HEK293 (cell line): Measurements from ENCODE around the gene LRIT1.

Experiments used
- CTCF ChIA-PET: fragments of 350-600 bp; formaldehyde crosslinking; extraction: SDS; loops from one replicate; lab custom pipeline; 2021; ENCODE audit warnings: antibody characterized with exemption; lab: Yijun Ruan, JAX
- POLR2A ChIA-PET: fragments of 300-600 bp; formaldehyde crosslinking; extraction: SDS; loops from one replicate; lab custom pipeline; 2020; ENCODE audit warnings: antibody characterized with exemption, inconsistent platforms; lab: Yijun Ruan, JAX
- H3K27ac ChIP-seq: fragments of 200-500 bp; sonication (Bioruptor generic); 2 replicates; pipeline ENCODE4 v1.5.1; 2014; ENCODE audit warnings: low read depth, low read length, control low read depth, inconsistent platforms; ENCODE audit errors: extremely low read depth
- H3K36me3 ChIP-seq, 2 experiments: fragments of 200-500 bp in 1 of 2; sonication (Bioruptor generic) in 1 of 2; 1 replicate in 1 of 2; 2 replicates in 1 of 2; pipeline ENCODE4 v1.5.1; 2014 to 2017; ENCODE audit warnings: inconsistent platforms in 2 of 2, low read length in 2 of 2; ENCODE audit not compliant: control insufficient read depth in 2 of 2, insufficient read depth in 1 of 2
- H3K4me1 ChIP-seq: fragments of 200-500 bp; sonication (Bioruptor generic); 2 replicates; pipeline ENCODE4 v1.5.1; 2014; ENCODE audit warnings: mild to moderate bottlenecking, low read length, inconsistent platforms; ENCODE audit not compliant: control insufficient read depth, insufficient read depth
- H3K4me3 ChIP-seq: 2 replicates; pipeline ENCODE4 v1.5.1; 2011; ENCODE audit warnings: low read depth, mild to moderate bottlenecking, control low read depth, low read length, moderate library complexity
- H3K9me3 ChIP-seq: fragments of 200-500 bp; sonication (Bioruptor generic); 2 replicates; pipeline ENCODE4 v1.5.1; 2014; ENCODE audit warnings: low read depth, low read length, inconsistent platforms; ENCODE audit not compliant: control insufficient read depth, insufficient read depth
- BCL11A ChIP-seq: fragments of 450-650 bp; formaldehyde crosslinking; IDR thresholded peaks from 2 replicates; pipeline ENCODE4 v1.5.1; 2016; ENCODE audit warnings: low read depth, missing biosample characterization, missing genetic modification characterization
- EGR2 ChIP-seq: fragments of 450-650 bp; formaldehyde crosslinking; IDR thresholded peaks from 2 replicates; pipeline ENCODE4 v1.5.1; 2016; ENCODE audit warnings: low read depth, missing biosample characterization, missing genetic modification characterization
- GLIS1 ChIP-seq: fragments of 450-650 bp; formaldehyde crosslinking; IDR thresholded peaks from 2 replicates; pipeline ENCODE4 v1.5.1; 2016; ENCODE audit warnings: missing biosample characterization, missing genetic modification characterization
- GLIS2 ChIP-seq: fragments of 450-650 bp; formaldehyde crosslinking; IDR thresholded peaks from 2 replicates; pipeline ENCODE4 v1.5.1; 2016; ENCODE audit warnings: missing biosample characterization, missing genetic modification characterization
- KLF16 ChIP-seq: fragments of 450-650 bp; formaldehyde crosslinking; IDR thresholded peaks from 2 replicates; pipeline ENCODE4 v1.5.1; 2017; ENCODE audit warnings: missing biosample characterization, missing genetic modification characterization
- PRDM1 ChIP-seq: fragments of 450-650 bp; formaldehyde crosslinking; IDR thresholded peaks from 2 replicates; pipeline ENCODE4; 2016; ENCODE audit warnings: missing biosample characterization, missing genetic modification characterization
- RBAK ChIP-seq: fragments of 450-650 bp; formaldehyde crosslinking; IDR thresholded peaks from 2 replicates; pipeline ENCODE4 v1.5.1; 2016; ENCODE audit warnings: missing biosample characterization, missing genetic modification characterization
- REPIN1 ChIP-seq: fragments of 450-650 bp; formaldehyde crosslinking; IDR thresholded peaks from 2 replicates; pipeline ENCODE4 v1.5.1; 2017; ENCODE audit warnings: missing biosample characterization, missing genetic modification characterization, low read depth
- SCRT2 ChIP-seq: fragments of 450-650 bp; formaldehyde crosslinking; IDR thresholded peaks from 2 replicates; pipeline ENCODE4 v1.5.1; 2016; ENCODE audit warnings: missing biosample characterization, missing genetic modification characterization
- SETDB1 ChIP-seq: IDR thresholded peaks from one replicate; pipeline ENCODE4 v1.6.1; 2017; ENCODE audit warnings: mild to moderate bottlenecking, low read length, moderate library complexity, mixed read lengths; ENCODE audit not compliant: insufficient read length
- SP7 ChIP-seq: fragments of 450-650 bp; formaldehyde crosslinking; IDR thresholded peaks from 2 replicates; pipeline ENCODE4 v1.5.1; 2016; ENCODE audit warnings: missing biosample characterization, missing genetic modification characterization
- YY1 ChIP-seq: fragments of 450-650 bp; formaldehyde crosslinking; IDR thresholded peaks from 2 replicates; pipeline ENCODE4 v1.5.1; 2018; ENCODE audit warnings: missing biosample characterization, missing genetic modification characterization
- ZBTB1 ChIP-seq: fragments of 450-650 bp; formaldehyde crosslinking; IDR thresholded peaks from 2 replicates; pipeline ENCODE4 v1.5.1; 2016; ENCODE audit warnings: missing biosample characterization, missing genetic modification characterization
- ZBTB17 ChIP-seq: fragments of 450-650 bp; formaldehyde crosslinking; IDR thresholded peaks from 2 replicates; pipeline ENCODE4 v1.5.1; 2016; ENCODE audit warnings: missing biosample characterization, missing genetic modification characterization
- ZEB2 ChIP-seq: fragments of 450-650 bp; formaldehyde crosslinking; IDR thresholded peaks from 2 replicates; pipeline ENCODE4 v1.5.1; 2016; ENCODE audit warnings: missing biosample characterization, missing genetic modification characterization
- ZFHX2 ChIP-seq: fragments of 450-650 bp; formaldehyde crosslinking; conservative IDR thresholded peaks from 2 replicates; pipeline ENCODE4 v1.5.1; 2016; ENCODE audit warnings: missing biosample characterization, missing genetic modification characterization
- ZFP41 ChIP-seq: fragments of 450-650 bp; formaldehyde crosslinking; IDR thresholded peaks from 2 replicates; pipeline ENCODE4 v1.5.1; 2016; ENCODE audit warnings: missing biosample characterization, missing genetic modification characterization, borderline replicate concordance
- ZNF121 ChIP-seq: fragments of 450-650 bp; formaldehyde crosslinking; IDR thresholded peaks from 2 replicates; pipeline ENCODE4 v1.5.1; 2016; ENCODE audit warnings: missing biosample characterization, missing genetic modification characterization
- ZNF2 ChIP-seq: fragments of 450-650 bp; formaldehyde crosslinking; IDR thresholded peaks from 2 replicates; pipeline ENCODE4 v1.5.1; 2016; ENCODE audit warnings: missing biosample characterization, missing genetic modification characterization
- ZNF239 ChIP-seq: fragments of 450-650 bp; formaldehyde crosslinking; IDR thresholded peaks from 2 replicates; pipeline ENCODE4 v1.5.1; 2016; ENCODE audit warnings: missing biosample characterization, missing genetic modification characterization
- ZNF426 ChIP-seq: fragments of 450-650 bp; formaldehyde crosslinking; IDR thresholded peaks from 2 replicates; pipeline ENCODE4 v1.5.1; 2017; ENCODE audit warnings: missing biosample characterization, missing genetic modification characterization, mild to moderate bottlenecking, inconsistent platforms, moderate library complexity
- ZNF521 ChIP-seq: fragments of 450-650 bp; formaldehyde crosslinking; IDR thresholded peaks from 2 replicates; pipeline ENCODE4 v1.5.1; 2017; ENCODE audit warnings: missing biosample characterization, mild to moderate bottlenecking, missing genetic modification characterization
- ZNF571 ChIP-seq: fragments of 450-650 bp; formaldehyde crosslinking; IDR thresholded peaks from 2 replicates; pipeline ENCODE4 v1.5.0; 2017; ENCODE audit warnings: missing biosample characterization, missing genetic modification characterization
- ZNF585B ChIP-seq: fragments of 450-650 bp; formaldehyde crosslinking; IDR thresholded peaks from 2 replicates; pipeline ENCODE4 v1.5.1; 2016; ENCODE audit warnings: missing biosample characterization, missing genetic modification characterization
- ZNF623 ChIP-seq: fragments of 450-650 bp; formaldehyde crosslinking; IDR thresholded peaks from 2 replicates; pipeline ENCODE4 v1.5.1; 2016; ENCODE audit warnings: missing biosample characterization, missing genetic modification characterization
- ZNF629 ChIP-seq: fragments of 450-650 bp; formaldehyde crosslinking; IDR thresholded peaks from 2 replicates; pipeline ENCODE4 v1.5.1; 2017; ENCODE audit warnings: missing biosample characterization, missing genetic modification characterization
- ZNF654 ChIP-seq: fragments of 450-650 bp; formaldehyde crosslinking; IDR thresholded peaks from 2 replicates; pipeline ENCODE4 v1.5.1; 2016; ENCODE audit warnings: low read depth, missing biosample characterization, missing genetic modification characterization
- ZNF660 ChIP-seq: fragments of 450-650 bp; IDR thresholded peaks from 2 replicates; pipeline ENCODE4 v1.5.1; 2018; ENCODE audit warnings: missing biosample characterization, mild to moderate bottlenecking, missing genetic modification characterization
- TF ChIP-seq, protein P1 (sequence below): fragments of 450-650 bp; formaldehyde crosslinking; IDR thresholded peaks from 2 replicates; pipeline ENCODE4 v1.5.1; 2017; ENCODE audit warnings: missing biosample characterization, missing genetic modification characterization
- TF ChIP-seq, protein P2 (sequence below): fragments of 450-650 bp; formaldehyde crosslinking; IDR thresholded peaks from 2 replicates; pipeline ENCODE4 v1.5.1; 2016; ENCODE audit warnings: missing biosample characterization, missing genetic modification characterization

The LRIT1 gene

DNA sequence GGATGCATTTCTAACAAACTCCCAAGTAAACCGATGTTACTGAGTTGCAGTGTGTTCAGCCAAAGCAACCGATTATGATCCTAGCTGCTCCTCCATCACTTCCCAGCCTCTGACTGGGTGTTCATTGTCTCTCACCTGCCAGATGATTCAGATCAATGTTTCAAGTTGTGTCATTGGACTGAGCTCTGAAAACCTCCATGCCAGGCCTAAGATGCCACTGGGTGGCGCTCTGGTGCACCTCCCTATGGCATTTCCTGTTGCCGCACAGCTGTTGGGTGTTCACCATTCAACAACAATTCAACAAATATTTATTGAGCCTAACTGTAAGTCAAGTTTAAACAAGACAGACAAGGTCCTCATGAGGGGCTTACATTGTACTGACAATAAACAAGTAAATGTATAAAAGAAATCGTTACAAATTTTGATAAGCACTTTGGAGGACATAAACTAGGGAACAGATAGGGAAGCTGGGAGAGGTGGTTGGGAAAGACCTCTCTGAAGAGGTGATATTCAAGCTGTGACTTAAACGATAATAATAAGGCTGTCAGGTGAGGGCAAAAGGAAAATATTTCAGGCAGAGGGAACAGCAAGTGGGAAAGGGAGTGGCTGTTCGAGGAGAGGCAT lies 26.3 kb upstream of the LRIT1 start:
- TF ChIP-seq RBAK (tag by site-specific recombination) (no peak), SCRT2 (0 out of 2 replicates have a peak, but pooled peaks have one; percentile 27), ZNF654 (peak; percentile 33)
- no peaks in the 10 kb centered on the region for H3K36me3 ChIP-seq
- POLR2A ChIA-PET, result no interaction called here

DNA sequence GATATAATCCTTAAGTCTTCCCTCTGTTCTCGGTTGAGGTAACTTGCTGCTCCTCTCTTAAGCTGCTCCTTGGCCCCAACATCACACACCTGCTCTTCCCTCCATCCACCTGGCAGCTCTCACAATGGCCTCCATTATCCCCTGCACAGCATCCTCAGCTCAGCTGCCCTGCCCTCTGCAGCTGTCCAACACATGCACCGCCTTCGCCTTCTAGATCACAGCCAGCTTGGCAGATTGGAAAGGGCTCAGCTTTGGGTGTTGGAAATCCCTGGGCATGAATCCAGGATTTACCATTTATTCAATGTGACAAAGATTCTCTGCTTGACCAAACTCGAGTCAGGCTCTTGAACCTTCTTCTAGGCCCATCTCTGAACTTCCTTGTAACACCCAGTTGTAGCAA lies 24.1 kb upstream of the LRIT1 start:
- POLR2A ChIA-PET, result no interaction called here
- TF ChIP-seq ZNF239 (tag by site-specific recombination) (no peak), ZNF521 (no peak), ZNF623 (tag by site-specific recombination) (no peak), ZNF629 (tag by site-specific recombination) (no peak), SP7 (no peak), ZNF654 (no peak), ZEB2 (tag by site-specific recombination) (no peak), ZNF585B (no peak), ZNF571 (tag by site-specific recombination) (no peak), SETDB1 (no peak), RBAK (tag by site-specific recombination) (no peak), BCL11A (no peak), KLF16 (tag by site-specific recombination) (no peak), ZNF426 (no peak), ZFP41 (tag by site-specific recombination) (no peak)
- TF ChIP-seq, protein P1, sequence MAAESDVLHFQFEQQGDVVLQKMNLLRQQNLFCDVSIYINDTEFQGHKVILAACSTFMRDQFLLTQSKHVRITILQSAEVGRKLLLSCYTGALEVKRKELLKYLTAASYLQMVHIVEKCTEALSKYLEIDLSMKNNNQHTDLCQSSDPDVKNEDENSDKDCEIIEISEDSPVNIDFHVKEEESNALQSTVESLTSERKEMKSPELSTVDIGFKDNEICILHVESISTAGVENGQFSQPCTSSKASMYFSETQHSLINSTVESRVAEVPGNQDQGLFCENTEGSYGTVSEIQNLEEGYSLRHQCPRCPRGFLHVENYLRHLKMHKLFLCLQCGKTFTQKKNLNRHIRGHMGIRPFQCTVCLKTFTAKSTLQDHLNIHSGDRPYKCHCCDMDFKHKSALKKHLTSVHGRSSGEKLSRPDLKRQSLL (tag by site-specific recombination), result no peak
- TF ChIP-seq, protein P2, sequence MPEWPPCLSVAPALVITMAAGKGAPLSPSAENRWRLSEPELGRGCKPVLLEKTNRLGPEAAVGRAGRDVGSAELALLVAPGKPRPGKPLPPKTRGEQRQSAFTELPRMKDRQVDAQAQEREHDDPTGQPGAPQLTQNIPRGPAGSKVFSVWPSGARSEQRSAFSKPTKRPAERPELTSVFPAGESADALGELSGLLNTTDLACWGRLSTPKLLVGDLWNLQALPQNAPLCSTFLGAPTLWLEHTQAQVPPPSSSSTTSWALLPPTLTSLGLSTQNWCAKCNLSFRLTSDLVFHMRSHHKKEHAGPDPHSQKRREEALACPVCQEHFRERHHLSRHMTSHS (tag by site-specific recombination), result no peak
- Histone ChIP-seq H3K9me3 (no peaks in the 10 kb centered on the region), H3K4me1 (no peaks in the 10 kb centered on the region), H3K36me3 (no peaks in the 10 kb centered on the region), H3K4me3 (no peak overlapping the region), H3K27ac (no peak overlapping the region)
- CTCF ChIA-PET, result interaction anchor here (0.5 to 11.7 kb wide), 13 partner anchors 14 to 1034 kb away, joined by 3 to 291 read pairs (median 4); no protein-coding TSS in a partner anchor

More for the DNA sequence above, 26.3 kb upstream of the LRIT1 start:
- Histone ChIP-seq H3K4me3 (no peak overlapping the region), H3K9me3 (no peaks in the 10 kb centered on the region), H3K27ac (no peak overlapping the region), H3K4me1 (no peaks in the 10 kb centered on the region)
- CTCF ChIA-PET, result interaction anchor here (0.6 to 11.7 kb wide), 30 partner anchors 8 to 345 kb away, joined by 3 to 291 read pairs (median 4); partner anchors contain the start of gene CCSER2

DNA sequence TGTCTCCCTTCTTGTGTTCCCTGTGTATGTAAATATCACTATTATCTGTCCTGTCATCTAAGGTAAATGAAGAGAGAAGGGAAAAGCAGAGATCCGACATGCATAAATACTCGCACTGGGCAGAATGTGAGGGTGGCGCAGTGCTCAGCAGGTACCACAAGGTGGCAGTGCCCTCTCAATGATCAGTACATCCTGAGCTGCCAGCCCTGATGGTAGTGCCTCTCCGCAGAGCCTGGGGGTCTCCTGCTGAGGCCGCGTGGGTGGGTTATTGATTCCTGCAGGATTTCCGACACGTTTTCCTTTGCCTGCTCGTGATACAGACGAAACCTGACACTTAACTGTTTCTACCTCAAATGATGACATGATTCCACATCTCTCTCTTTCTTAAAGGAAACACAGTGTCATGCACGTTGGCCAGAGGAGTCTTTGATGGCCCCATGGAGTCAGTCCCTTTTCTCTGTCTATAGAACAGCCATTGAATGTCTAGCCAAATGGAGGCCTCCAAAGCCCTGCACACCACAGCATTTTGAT lies 23.3 kb upstream of the LRIT1 start:
- H3K27ac ChIP-seq, result no peak overlapping the region
- H3K36me3 ChIP-seq, result no peaks in the 10 kb centered on the region
- no peak overlapping the region for H3K4me3 ChIP-seq
- POLR2A ChIA-PET, result no interaction called here
- no peaks in the 10 kb centered on the region for H3K9me3 ChIP-seq
- CTCF ChIA-PET, result interaction anchor here (0.5 to 11.7 kb wide), 22 partner anchors 11 to 452 kb away, joined by 3 to 291 read pairs (median 4); no protein-coding TSS in a partner anchor
- no peaks in the 10 kb centered on the region for H3K4me1 ChIP-seq
- TF ChIP-seq REPIN1 (tag by site-specific recombination) (no peak), ZNF2 (peak; percentile 61; the same call in 1 of the 2 replicates), PRDM1 (tag by site-specific recombination) (0 out of 2 replicates have a peak, but pooled peaks have one; percentile 12), EGR2 (peak; percentile 63), YY1 (no peak), SP7 (0 out of 2 replicates have a peak, but pooled peaks have one; percentile 16), ZNF654 (peak; percentile 96), GLIS1 (tag by site-specific recombination) (peak; percentile 85), ZNF660 (tag by site-specific recombination) (peak; percentile 43; the same call in 1 of the 2 replicates), GLIS2 (tag by site-specific recombination) (peak; percentile 65), ZFHX2 (tag by site-specific recombination) (peak; percentile 89), ZBTB17 (peak; percentile 49; the same call in 1 of the 2 replicates), ZNF121 (tag by site-specific recombination) (0 out of 2 replicates have a peak, but pooled peaks have one; percentile 8), ZBTB1 (tag by site-specific recombination) (no peak)
